GM12892 (cell line): ENCODE measurements around the gene EIF2A.

ENCODE experiments used
- POLR2A ChIP-seq: IDR thresholded peaks from 2 replicates; pipeline ENCODE4 v1.6.1; 2011; ENCODE audit warnings: low read depth, low read length, control low read depth
- POLR2AphosphoS5 ChIP-seq: IDR thresholded peaks from 2 replicates; pipeline ENCODE4 v1.6.1; 2011; ENCODE audit warnings: low read depth, low read length, control low read depth
- TAF1 ChIP-seq: IDR thresholded peaks from 2 replicates; pipeline ENCODE4 v1.6.1; 2011; ENCODE audit warnings: low read depth, mild to moderate bottlenecking, control low read depth, low read length, borderline replicate concordance

GRCh38 chr3:150521463-150521862 lies 25.1 kb upstream of the EIF2A start:
- TF ChIP-seq POLR2A (no peak), TAF1 (no peak), POLR2AphosphoS5 (no peak)
